Vagina (tissue), 2 donors: ENCODE data around the gene ACTL8. TPM values are rescaled to one million over a fixed set of nuclear protein-coding genes. Genes with fewer than 3 reads are reported as not detected.

Source experiments
- DNase-seq, 2 donors: peaks; one replicate each; pipeline ENCODE4 v3.0.0-alpha.2; 2017; ENCODE audit errors: extremely low spot score in 2 of 2
- H3K27ac ChIP-seq: fragments of 200-600 bp; sonication (generic); one replicate; pipeline ENCODE4 v1.5.1; 2019
- H3K27me3 ChIP-seq: fragments of 200-600 bp; sonication (generic); one replicate; pipeline ENCODE4 v1.5.1; 2019
- H3K36me3 ChIP-seq, 2 donors: fragments of 200-600 bp; sonication (generic); one replicate each; pipeline ENCODE4 v1.5.1; 2017 to 2019
- H3K4me1 ChIP-seq: fragments of 200-600 bp; sonication (generic); one replicate; pipeline ENCODE4 v1.5.1; 2019
- H3K4me3 ChIP-seq, 2 donors: fragments of 200-600 bp; sonication (generic); 1 replicate in 1 of 2; 2 replicates in 1 of 2; pipeline ENCODE4 v1.5.1; 2016 to 2019
- H3K9me3 ChIP-seq: fragments of 200-600 bp; sonication (generic); one replicate; pipeline ENCODE4 v1.5.1; 2019
- CTCF ChIP-seq, 3 experiments: fragments of 450-650 bp in 2 of 3; fragments of 200-600 bp in 1 of 3; sonication (generic) in 1 of 3; IDR thresholded peaks; one replicate each; pipeline ENCODE4 v1.5.1; 2017 to 2019; ENCODE audit warnings: antibody characterized with exemption in 3 of 3, mild to moderate bottlenecking in 2 of 3, moderate library complexity in 2 of 3
- POLR2A ChIP-seq, 2 donors: fragments of 450-650 bp; IDR thresholded peaks; one replicate each; pipeline ENCODE4 v1.6.1; 2017; ENCODE audit warnings: antibody characterized with exemption in 2 of 2, mild to moderate bottlenecking in 2 of 2, moderate library complexity in 2 of 2
- POLR2AphosphoS5 ChIP-seq, 2 donors: sonication (generic); formaldehyde crosslinking; IDR thresholded peaks; one replicate each; pipeline ENCODE4 v1.9.0; 2017; ENCODE audit warnings: antibody characterized with exemption in 2 of 2, mild to moderate bottlenecking in 2 of 2, low read depth in 1 of 2; ENCODE audit not compliant: insufficient read depth in 1 of 2
- intact Hi-C: fragments of 100-400 bp; cut with DNase I; formaldehyde crosslinking; loops from one replicate; pipeline ENCODE4 v1.15.1; 2023
- total RNA-seq: library from RNA; depleted of rRNA; stranded (reverse); fragments of >200 nt; gene quantifications from one replicate; pipeline ENCODE4 v1.2.3, GENCODE V29; 2016

Gene ACTL8
- total RNA-seq, 1 donor from 2014 or later, result not detected

- H3K36me3 ChIP-seq, result no peaks in the 10 kb centered on the region
These were observed 120.7 kb downstream of the ACTL8 start for GRCh38 chr1:17875882-17876280.

More at GRCh38 chr1:17875882-17876280, 120.7 kb downstream of the ACTL8 start:
- intact Hi-C loops, result no loop called here
- Histone ChIP-seq H3K4me3 (no peak overlapping the region), H3K9me3 (no peaks in the 10 kb centered on the region), H3K27me3 (no peaks in the 10 kb centered on the region), H3K27ac (no peak overlapping the region), H3K4me1 (no peaks in the 10 kb centered on the region)
- TF ChIP-seq POLR2AphosphoS5 (IDR thresholded peaks at IDR 0.05; ENCODE audit: insufficient read depth in 1 of 2, low read depth in 1 of 2), result no peak
- no peak for TF ChIP-seq CTCF (IDR thresholded peaks at IDR 0.05)
- TF ChIP-seq POLR2A (IDR thresholded peaks at IDR 0.05), result no peak
- no peak for DNase-seq

Other genes with a start within 250 kb of the ACTL8 start
- gene ARHGEF10L, start 215.6 kb upstream of the ACTL8 start, total RNA-seq, result 75.6 TPM